Neural cell (in vitro differentiated cells): ENCODE measurements around the gene FNDC3B. TPM values are rescaled to one million over a fixed set of nuclear protein-coding genes. Genes with fewer than 3 reads are reported as not detected.

ENCODE experiments used
- H2AFZ ChIP-seq: fragments of 200-600, 300-800 bp; sonication (generic), shearing (Covaris generic); 2 replicates; pipeline ENCODE4 v1.6.0; 2014; ENCODE audit warnings: low read depth, mild to moderate bottlenecking, antibody characterized with exemption, low read length, moderate library complexity
- H3F3A ChIP-seq: fragments of 200-600 bp; shearing (Covaris generic); 2 replicates; pipeline ENCODE4 v1.6.1; 2016; ENCODE audit warnings: mild to moderate bottlenecking, moderate library complexity, mixed read lengths, antibody characterized with exemption, low read length; ENCODE audit not compliant: insufficient read depth, poor library complexity, severe bottlenecking
- H3K27ac ChIP-seq: fragments of 200-600, 300-800 bp; sonication (generic), shearing (Covaris generic); 2 replicates; pipeline ENCODE4 v1.5.1; 2014; ENCODE audit warnings: mild to moderate bottlenecking, low read length, moderate library complexity
- H3K27me3 ChIP-seq: fragments of 300-800, 200-600 bp; sonication (generic), shearing (Covaris generic); 2 replicates; pipeline ENCODE4 v1.6.0; 2014; ENCODE audit warnings: mild to moderate bottlenecking, low read depth, low read length, moderate library complexity; ENCODE audit not compliant: insufficient read depth
- H3K36me3 ChIP-seq: fragments of 300-800, 200-600 bp; sonication (generic), shearing (Covaris generic); 2 replicates; pipeline ENCODE4 v1.5.1; 2014; ENCODE audit warnings: mild to moderate bottlenecking, antibody characterized with exemption, low read length, moderate library complexity; ENCODE audit not compliant: insufficient read depth
- H3K4me2 ChIP-seq: fragments of 300-800, 200-600 bp; sonication (generic), shearing (Covaris generic); 2 replicates; pipeline ENCODE4 v1.6.0; 2014; ENCODE audit warnings: mild to moderate bottlenecking, low read length
- H3K4me3 ChIP-seq: fragments of 300-800, 200-600 bp; sonication (generic), shearing (Covaris generic); 2 replicates; pipeline ENCODE4 v1.5.1; 2014; ENCODE audit warnings: mild to moderate bottlenecking, low read length, moderate library complexity
- H3K79me2 ChIP-seq: fragments of 200-600 bp; shearing (Covaris generic); replicated peaks from 2 replicates; pipeline ENCODE4 v1.6.0; 2014; ENCODE audit warnings: mild to moderate bottlenecking, low read length, moderate library complexity; ENCODE audit not compliant: insufficient read depth
- H3K9ac ChIP-seq: fragments of 300-800, 200-600 bp; sonication (generic), shearing (Covaris generic); 2 replicates; pipeline ENCODE4 v1.6.1; 2016; ENCODE audit warnings: mild to moderate bottlenecking, low read length, mixed read lengths
- H3K9me2 ChIP-seq: fragments of 200-600 bp; shearing (Covaris generic); 2 replicates; pipeline ENCODE4 v1.6.1; 2016; ENCODE audit warnings: mild to moderate bottlenecking, low read length, mixed read lengths; ENCODE audit not compliant: insufficient read depth
- H3K9me3 ChIP-seq: fragments of 200-600, 300-800 bp; sonication (generic), shearing (Covaris generic); 2 replicates; pipeline ENCODE4 v1.6.1; 2016; ENCODE audit warnings: mild to moderate bottlenecking, mixed run types, low read length, moderate library complexity, mixed read lengths
- H4K20me1 ChIP-seq: fragments of 200-600 bp; shearing (Covaris generic); 2 replicates; pipeline ENCODE4 v1.6.1; 2016; ENCODE audit warnings: mild to moderate bottlenecking, mixed run types; ENCODE audit not compliant: insufficient read depth
- EP300 ChIP-seq: fragments of 450-650 bp; conservative IDR thresholded peaks from 2 replicates; pipeline ENCODE4 v1.6.1; 2014; ENCODE audit warnings: antibody characterized with exemption, mild to moderate bottlenecking, moderate library complexity; ENCODE audit not compliant: poor library complexity, severe bottlenecking
- EZH2 ChIP-seq: fragments of 200-600, 300-800 bp; shearing (Covaris generic), sonication (generic); IDR thresholded peaks from 2 replicates; pipeline ENCODE4 v1.6.1; 2014; ENCODE audit warnings: antibody characterized with exemption, low read length, borderline replicate concordance, mild to moderate bottlenecking; ENCODE audit not compliant: insufficient read depth, poor library complexity, severe bottlenecking
- MXI1 ChIP-seq: fragments of 450-650 bp; conservative IDR thresholded peaks from 2 replicates; pipeline ENCODE4 v1.6.1; 2014; ENCODE audit warnings: antibody characterized with exemption, mild to moderate bottlenecking; ENCODE audit not compliant: poor library complexity, severe bottlenecking
- POLR2AphosphoS5 ChIP-seq: IDR thresholded peaks from 2 replicates; pipeline ENCODE4 v1.6.1; 2012
- RAD21 ChIP-seq: fragments of 450-650 bp; conservative IDR thresholded peaks from 2 replicates; pipeline ENCODE4 v1.6.1; 2014; ENCODE audit warnings: antibody characterized with exemption, mild to moderate bottlenecking, moderate library complexity
- SMC3 ChIP-seq: fragments of 450-650 bp; conservative IDR thresholded peaks from 2 replicates; pipeline ENCODE4 v1.6.1; 2014; ENCODE audit warnings: antibody characterized with exemption, mild to moderate bottlenecking, moderate library complexity; ENCODE audit not compliant: poor library complexity
- TAF1 ChIP-seq: IDR thresholded peaks from 2 replicates; pipeline ENCODE4 v1.6.1; 2012; ENCODE audit warnings: low read depth
- polyA plus RNA-seq: library from polyadenylated mRNA; depleted of rRNA; stranded (reverse); fragments of >200 nt; gene quantifications from 2 replicates; pipeline ENCODE4 v1.2.3, GENCODE V29; 2014
- TF ChIP-seq, protein P1 (sequence below): fragments of 450-650 bp; IDR thresholded peaks from 2 replicates; pipeline ENCODE4 v1.5.1; 2014; ENCODE audit warnings: antibody characterized with exemption, mild to moderate bottlenecking, moderate library complexity; ENCODE audit not compliant: poor library complexity, severe bottlenecking
- TF ChIP-seq, protein P2 (sequence below): IDR thresholded peaks from 2 replicates; pipeline ENCODE4 v1.6.1; 2012; ENCODE audit warnings: borderline replicate concordance

Gene FNDC3B
- polyA plus RNA-seq, 1 donor from 2014 or later: 4.9 TPM

DNA sequence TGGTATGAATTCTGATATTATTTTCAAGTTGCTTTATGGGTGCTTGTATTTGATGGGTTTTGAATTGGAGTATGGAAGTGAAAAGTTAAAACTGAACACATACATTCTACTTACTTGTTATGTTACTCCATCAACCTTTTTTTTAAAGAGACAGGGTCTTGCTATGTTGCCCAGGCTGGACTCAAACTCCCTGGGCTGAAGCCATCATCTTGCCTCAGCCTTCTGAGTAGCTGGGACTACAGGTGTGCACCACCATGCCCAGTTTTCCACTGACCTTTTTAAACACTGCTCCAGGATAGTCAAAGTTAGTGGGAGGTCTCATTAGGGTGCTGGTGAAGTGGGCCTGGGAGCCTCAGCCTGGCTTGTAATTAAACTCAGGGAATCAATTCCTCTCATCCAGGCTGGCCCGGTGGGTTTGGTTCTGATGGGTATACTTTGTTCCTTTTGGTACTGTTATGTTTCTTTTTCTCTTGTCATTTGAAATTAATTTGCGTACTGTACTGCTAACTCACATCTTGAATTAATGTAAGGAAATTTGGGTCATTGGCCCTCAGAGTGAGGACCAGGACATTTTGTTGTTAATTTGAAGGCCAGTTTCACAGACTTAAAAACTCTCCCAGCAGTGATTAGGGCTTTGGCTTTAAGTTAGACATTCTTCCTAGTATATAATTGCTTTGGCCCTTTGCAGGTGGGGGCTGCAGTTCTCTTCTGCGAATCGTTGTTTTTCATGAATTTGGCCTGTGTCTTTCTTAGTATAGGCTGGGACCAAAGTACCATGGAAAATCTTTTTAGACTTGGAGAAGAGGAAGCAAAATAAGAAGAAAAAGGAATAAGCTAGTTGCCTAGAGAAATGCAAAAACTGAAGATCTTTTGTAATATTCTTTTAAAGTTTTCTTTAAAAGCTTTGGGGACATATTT lies 66.9 kb downstream of the FNDC3B start:
- no peaks in the 10 kb centered on the region for H3K27me3 ChIP-seq
- peaks cover 2% of the 10 kb centered on the region for H3F3A ChIP-seq
- H3K9me3 ChIP-seq: no peaks in the 10 kb centered on the region
- H3K79me2 ChIP-seq: peaks cover 29% of the 10 kb centered on the region
- H4K20me1 ChIP-seq: no peaks in the 10 kb centered on the region
- H2AFZ ChIP-seq: no peak overlapping the region
- TF ChIP-seq SMC3 (no peak), TAF1 (no peak), EZH2 (no peak), EP300 (no peak), MXI1 (no peak), RAD21 (no peak), POLR2AphosphoS5 (no peak)
- TF ChIP-seq, protein P1, sequence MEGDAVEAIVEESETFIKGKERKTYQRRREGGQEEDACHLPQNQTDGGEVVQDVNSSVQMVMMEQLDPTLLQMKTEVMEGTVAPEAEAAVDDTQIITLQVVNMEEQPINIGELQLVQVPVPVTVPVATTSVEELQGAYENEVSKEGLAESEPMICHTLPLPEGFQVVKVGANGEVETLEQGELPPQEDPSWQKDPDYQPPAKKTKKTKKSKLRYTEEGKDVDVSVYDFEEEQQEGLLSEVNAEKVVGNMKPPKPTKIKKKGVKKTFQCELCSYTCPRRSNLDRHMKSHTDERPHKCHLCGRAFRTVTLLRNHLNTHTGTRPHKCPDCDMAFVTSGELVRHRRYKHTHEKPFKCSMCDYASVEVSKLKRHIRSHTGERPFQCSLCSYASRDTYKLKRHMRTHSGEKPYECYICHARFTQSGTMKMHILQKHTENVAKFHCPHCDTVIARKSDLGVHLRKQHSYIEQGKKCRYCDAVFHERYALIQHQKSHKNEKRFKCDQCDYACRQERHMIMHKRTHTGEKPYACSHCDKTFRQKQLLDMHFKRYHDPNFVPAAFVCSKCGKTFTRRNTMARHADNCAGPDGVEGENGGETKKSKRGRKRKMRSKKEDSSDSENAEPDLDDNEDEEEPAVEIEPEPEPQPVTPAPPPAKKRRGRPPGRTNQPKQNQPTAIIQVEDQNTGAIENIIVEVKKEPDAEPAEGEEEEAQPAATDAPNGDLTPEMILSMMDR: no peak
- TF ChIP-seq, protein P2, sequence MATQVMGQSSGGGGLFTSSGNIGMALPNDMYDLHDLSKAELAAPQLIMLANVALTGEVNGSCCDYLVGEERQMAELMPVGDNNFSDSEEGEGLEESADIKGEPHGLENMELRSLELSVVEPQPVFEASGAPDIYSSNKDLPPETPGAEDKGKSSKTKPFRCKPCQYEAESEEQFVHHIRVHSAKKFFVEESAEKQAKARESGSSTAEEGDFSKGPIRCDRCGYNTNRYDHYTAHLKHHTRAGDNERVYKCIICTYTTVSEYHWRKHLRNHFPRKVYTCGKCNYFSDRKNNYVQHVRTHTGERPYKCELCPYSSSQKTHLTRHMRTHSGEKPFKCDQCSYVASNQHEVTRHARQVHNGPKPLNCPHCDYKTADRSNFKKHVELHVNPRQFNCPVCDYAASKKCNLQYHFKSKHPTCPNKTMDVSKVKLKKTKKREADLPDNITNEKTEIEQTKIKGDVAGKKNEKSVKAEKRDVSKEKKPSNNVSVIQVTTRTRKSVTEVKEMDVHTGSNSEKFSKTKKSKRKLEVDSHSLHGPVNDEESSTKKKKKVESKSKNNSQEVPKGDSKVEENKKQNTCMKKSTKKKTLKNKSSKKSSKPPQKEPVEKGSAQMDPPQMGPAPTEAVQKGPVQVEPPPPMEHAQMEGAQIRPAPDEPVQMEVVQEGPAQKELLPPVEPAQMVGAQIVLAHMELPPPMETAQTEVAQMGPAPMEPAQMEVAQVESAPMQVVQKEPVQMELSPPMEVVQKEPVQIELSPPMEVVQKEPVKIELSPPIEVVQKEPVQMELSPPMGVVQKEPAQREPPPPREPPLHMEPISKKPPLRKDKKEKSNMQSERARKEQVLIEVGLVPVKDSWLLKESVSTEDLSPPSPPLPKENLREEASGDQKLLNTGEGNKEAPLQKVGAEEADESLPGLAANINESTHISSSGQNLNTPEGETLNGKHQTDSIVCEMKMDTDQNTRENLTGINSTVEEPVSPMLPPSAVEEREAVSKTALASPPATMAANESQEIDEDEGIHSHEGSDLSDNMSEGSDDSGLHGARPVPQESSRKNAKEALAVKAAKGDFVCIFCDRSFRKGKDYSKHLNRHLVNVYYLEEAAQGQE: no peak
- H3K9ac ChIP-seq: no peak overlapping the region
- H3K36me3 ChIP-seq: no peaks in the 10 kb centered on the region
- no peak overlapping the region for H3K4me3 ChIP-seq
- H3K9me2 ChIP-seq: no peaks in the 10 kb centered on the region
- no peak overlapping the region for H3K27ac ChIP-seq
- H3K4me2 ChIP-seq: no peak overlapping the region

DNA sequence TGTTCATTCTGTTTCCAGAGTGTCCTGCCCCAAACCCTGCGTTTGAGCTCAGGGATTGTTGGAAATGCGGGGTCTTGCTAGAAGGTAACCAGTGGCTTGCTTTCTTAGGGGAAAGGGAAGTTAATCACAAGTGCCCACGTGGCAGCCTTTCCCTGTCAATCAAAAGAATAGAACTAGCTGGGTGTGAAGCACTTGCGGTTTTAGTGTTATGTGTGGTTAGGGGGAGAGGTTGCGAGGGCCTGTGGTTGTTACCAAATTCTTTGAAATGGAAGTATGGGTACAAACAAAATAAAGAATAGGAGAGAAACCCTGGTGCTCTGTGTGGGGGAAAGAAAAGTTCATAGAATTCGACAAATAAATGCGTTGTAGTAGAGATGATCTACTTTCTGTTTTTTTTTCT lies 67.6 kb downstream of the FNDC3B start:
- TF ChIP-seq MXI1: no peak
- no peak overlapping the region for H3K4me2 ChIP-seq
- no peaks in the 10 kb centered on the region for H3K36me3 ChIP-seq
- no peak overlapping the region for H3K9ac ChIP-seq
- H4K20me1 ChIP-seq: no peaks in the 10 kb centered on the region
- no peaks in the 10 kb centered on the region for H3K27me3 ChIP-seq
- no peak overlapping the region for H3K4me3 ChIP-seq
- no peak overlapping the region for H2AFZ ChIP-seq
- H3K79me2 ChIP-seq: peaks cover 28% of the 10 kb centered on the region
- H3K9me3 ChIP-seq: no peaks in the 10 kb centered on the region
- peaks cover 2% of the 10 kb centered on the region for H3F3A ChIP-seq
- no peak overlapping the region for H3K27ac ChIP-seq
- no peaks in the 10 kb centered on the region for H3K9me2 ChIP-seq
